Measurements from ENCODE around the gene PRTN3.
"Not testable (repeated sequence)": the region's sequence is repeated elsewhere in the genome, so short reads cannot be mapped to it uniquely, and the experiment has no call there.

PRTN3 gene

GRCh38 chr19:884420-885211, 43.8 kb downstream of the PRTN3 start:
- no peak for DNase-seq

DNA sequence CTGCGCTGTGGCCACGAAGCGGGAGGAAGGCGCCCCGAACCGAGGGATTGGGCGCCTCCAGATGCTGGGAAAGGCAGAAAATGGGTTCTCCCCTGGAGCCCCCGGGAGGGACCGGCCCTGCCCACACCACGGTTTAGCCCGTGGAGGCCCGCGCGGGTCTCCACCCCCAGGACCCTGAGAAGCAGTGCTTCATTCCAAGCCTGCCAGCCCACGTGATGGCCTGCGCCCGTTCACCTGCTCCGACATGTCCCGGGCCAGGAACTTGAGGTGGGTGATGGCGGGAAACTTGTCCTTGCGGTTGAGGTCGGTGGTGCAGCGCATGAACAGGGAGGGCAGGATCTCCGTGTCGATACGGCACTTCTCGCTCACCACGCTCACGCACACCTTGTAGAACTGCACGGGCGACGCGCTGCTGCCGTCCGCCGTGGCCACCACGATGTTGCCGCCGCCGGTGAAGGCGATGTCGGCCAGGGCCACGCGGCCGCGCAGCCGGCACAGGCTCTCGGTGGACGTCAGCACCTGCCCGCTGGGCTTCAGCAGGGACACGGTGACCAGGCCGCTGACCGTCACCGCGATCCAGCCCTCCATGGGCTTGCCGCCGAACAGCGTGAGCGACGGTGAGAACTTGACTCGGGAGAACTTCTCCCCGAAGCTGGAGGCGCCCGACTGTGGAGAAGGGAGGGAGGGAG, 44.9 kb downstream of the PRTN3 start:
- no peak for DNase-seq

GRCh38 chr19:887072-887471, 46.3 kb downstream of the PRTN3 start:
- DNase-seq: no peak

- no peak for DNase-seq
Measured at GRCh38 chr19:887599-887998, 46.8 kb downstream of the PRTN3 start.

- DNase-seq: peak in 1 of 2 donors; percentile 46
Measured at GRCh38 chr19:888581-889385, 48.0 kb downstream of the PRTN3 start.

GRCh38 chr19:889662-890295, 49.0 kb downstream of the PRTN3 start:
- DNase-seq: no peak

DNA sequence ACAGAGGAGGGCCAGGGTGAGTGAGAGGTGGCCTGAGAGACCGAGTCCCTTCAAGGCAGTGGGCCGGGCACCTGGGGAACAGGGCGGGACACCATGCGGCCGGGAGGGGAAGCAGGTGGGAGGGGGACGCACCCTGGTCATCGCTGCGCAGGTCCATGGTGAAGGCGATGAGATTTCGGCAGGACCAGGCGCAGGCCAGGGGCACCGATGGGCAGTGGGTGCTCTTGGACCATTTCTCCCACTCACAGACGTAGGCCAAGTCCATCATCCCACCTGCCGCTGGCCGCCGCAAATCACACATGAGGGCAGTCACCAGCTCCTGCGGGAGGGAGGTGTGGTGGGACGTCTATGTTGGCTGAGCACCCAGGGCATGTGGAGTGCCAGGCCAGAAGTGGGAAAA, 50.0 kb downstream of the PRTN3 start:
- DNase-seq: no peak

GRCh38 chr19:891421-892200, 50.8 kb downstream of the PRTN3 start:
- DNase-seq: not testable (repeated sequence)

DNA sequence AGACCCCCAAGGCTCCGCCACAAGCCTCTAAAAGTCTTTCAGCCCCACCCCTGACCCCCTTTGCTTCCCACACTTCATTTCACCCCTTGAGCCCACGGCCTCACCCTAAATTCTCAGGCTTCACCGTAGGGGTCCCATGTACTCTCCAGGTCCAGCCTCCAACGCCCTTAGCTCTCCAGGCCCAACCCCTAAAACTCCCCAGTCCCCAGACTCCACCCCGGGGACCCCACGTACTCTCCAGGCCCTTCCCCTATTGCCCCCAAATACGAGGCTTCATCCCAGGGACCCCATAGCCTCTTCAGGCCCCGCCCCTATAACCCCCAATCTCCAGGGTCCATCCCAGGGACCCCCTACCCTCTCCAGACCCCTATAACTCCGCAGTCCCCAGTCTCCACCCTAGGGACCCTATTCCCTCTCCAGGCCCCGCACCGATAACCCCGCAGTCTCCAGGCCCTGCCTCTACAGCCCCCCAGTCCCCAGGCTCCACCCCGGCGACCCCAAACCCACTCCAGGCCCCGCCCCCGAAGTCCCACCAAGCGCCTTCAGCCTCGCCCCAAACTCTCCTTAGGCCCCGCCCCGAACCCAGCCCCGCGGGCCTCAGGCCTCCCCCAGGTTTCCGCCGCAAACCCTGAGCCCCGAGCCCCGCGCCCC, 51.6 kb downstream of the PRTN3 start:
- DNase-seq: no peak

- peak; percentile 89 for DNase-seq
Measured at GRCh38 chr19:892894-893689, 52.3 kb downstream of the PRTN3 start, which contains the start of the genes MED16 and RNU6-9. MED16 (minus strand) TSS chr19:893187; CDS start chr19:891131, 2,056 bp downstream. RNU6-9 (plus strand) TSS chr19:893484.

DNA sequence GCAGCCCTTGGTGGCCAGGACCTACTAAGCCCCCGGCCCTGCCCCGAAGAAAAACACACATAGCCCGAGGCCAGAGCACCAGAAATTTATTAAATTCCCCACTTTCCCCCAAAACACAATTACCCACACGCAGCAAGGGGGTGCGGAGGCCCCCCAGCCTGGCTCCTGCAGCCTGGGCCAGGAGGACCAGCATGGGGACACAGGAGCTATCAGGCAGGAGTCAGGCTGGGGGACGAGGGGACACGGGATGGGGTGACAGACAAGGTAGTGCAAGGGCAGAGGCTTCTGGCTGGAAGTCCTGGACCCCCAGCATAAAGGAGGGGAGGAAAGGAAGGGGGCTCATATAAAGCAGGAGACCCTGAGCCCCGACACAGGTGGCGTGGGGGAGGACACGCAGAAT, 55.6 kb downstream of the PRTN3 start:
- DNase-seq: no peak

DNA sequence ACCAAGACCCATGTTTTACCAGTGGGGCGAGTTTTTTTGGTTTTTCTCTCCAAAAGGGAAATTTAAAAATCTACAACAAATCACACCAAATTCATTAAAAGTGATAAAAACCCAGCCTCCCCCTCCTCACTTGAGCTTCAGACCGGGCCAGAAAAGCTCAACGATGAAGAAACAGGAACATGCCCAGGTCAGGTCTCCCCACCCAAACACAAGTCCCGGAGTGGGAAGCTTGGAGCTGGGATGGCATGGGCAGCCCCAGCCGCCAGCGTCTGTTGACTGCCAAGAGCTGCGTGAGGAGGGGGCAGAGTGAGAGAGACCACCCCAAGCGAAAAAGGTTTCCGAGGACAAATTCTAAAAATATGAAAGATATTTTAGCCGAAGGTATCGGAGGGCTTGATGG, 56.2 kb downstream of the PRTN3 start:
- no peak for DNase-seq

- DNase-seq: no peak
Measured at GRCh38 chr19:897442-898039, 56.7 kb downstream of the PRTN3 start.

Measured in stimulated activated CD4-positive, alpha-beta T cell treated with anti-CD3 and anti-CD28 coated beads, Interleukin-2, amount 100 ng/mL, for 24 hours (primary cell).